ENCODE measurements around the gene LRFN5. TPM values are rescaled to one million over a fixed set of nuclear protein-coding genes. Genes with fewer than 3 reads are reported as not detected.

Gene LRFN5
- total and polyA plus RNA-seq, 2 of the 8 experiments (the other 6 are each of a cell fraction or from before 2014, with no cell fraction given) = 0.85 to 4.7 TPM

DNA sequence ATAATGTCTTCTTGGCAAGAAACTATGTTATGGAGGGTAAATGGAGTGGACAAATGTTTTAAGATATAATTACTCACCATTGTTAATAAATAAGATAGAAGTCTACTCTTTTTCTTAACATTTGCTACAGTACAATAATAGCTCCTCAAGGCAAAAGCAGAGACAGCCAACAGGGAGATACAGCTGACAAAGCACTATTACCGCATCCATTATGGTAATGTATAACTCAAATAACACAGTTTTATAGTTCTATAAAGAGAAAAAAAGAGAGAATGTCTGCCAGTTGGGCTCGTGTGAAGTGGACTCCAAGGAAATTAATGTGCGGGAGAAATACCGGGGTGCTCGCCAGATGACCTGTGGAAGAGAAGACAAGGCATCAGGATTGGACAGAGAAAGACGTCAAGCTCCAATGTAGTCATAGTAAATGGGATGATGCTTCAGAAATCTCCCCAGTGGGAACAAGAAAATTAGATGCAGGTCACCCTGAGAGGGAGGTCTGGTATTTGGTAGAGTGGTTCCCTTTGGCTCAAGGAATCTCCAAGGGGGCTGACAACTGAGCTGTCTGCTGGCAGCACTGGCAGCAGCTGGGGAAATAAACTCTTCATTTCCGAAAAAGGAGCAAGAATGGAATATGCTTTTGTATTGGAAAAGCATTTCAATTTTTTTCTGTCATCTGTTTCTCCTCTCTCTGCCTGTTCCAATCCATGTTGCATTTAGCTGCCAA is 343.9 kb downstream of the LRFN5 start:
- no peak overlapping the region for H3K27ac ChIP-seq (ENCODE audit: low read depth, low read length)
- no peaks in the 10 kb centered on the region for H3K27me3 ChIP-seq (replicated peaks in 1 of 4; ENCODE audit: control insufficient read depth in 3 of 4, extremely low read depth in 1 of 4, insufficient read depth in 3 of 4, low read length in 3 of 4)
- H2BK5ac ChIP-seq (ENCODE audit: low read depth, low read length) = no peak overlapping the region
- H4K20me1 ChIP-seq (replicated peaks in 1 of 2; ENCODE audit: control insufficient read depth in 1 of 2, insufficient read depth in 2 of 2, low read length in 2 of 2) = no peaks in the 10 kb centered on the region
- H4K8ac ChIP-seq (ENCODE audit: extremely low read depth, insufficient read depth, low read length) = no peak overlapping the region
- H3K9me3 ChIP-seq (ENCODE audit: insufficient read depth in 2 of 2, low read depth in 1 of 2, low read length in 1 of 2) = no peaks in the 10 kb centered on the region
- H3K18ac ChIP-seq (ENCODE audit: extremely low read depth, low read length) = no peak overlapping the region
- H2BK120ac ChIP-seq (replicated peaks; ENCODE audit: low read depth, low read length) = no peak overlapping the region
- H3K4me1 ChIP-seq (replicated peaks in 1 of 4; ENCODE audit: control insufficient read depth in 3 of 4, insufficient read depth in 4 of 4, low read length in 3 of 4) = no peaks in the 10 kb centered on the region
- no peak overlapping the region for H3K23ac ChIP-seq (ENCODE audit: insufficient read length)
- no peaks in the 10 kb centered on the region for H3K36me3 ChIP-seq (ENCODE audit: control insufficient read depth in 2 of 4, insufficient read depth in 4 of 4, low read length in 3 of 4)
- H4K91ac ChIP-seq (replicated peaks; ENCODE audit: insufficient read length, low read length) = no peak overlapping the region
- no peak overlapping the region for H2BK20ac ChIP-seq (ENCODE audit: low read length)
- CTCF ChIA-PET (ENCODE audit: partially characterized antibody) = interaction anchor here (0.6 kb wide), 1 partner anchor 172 kb away, joined by 4 read pairs; no protein-coding TSS in a partner anchor
- FAIRE-seq (no peak), DNase-seq (ENCODE audit: low read depth in 1 of 2, low spot score in 2 of 2) (no peak)
- no peak overlapping the region for H2AK5ac ChIP-seq (ENCODE audit: low read depth, low read length)
- no peaks in the 10 kb centered on the region for H3K79me1 ChIP-seq (ENCODE audit: low read depth, low read length)
- H3K4ac ChIP-seq (replicated peaks; ENCODE audit: insufficient read length, low read depth, low read length) = no peak overlapping the region
- no peak overlapping the region for H3K4me3 ChIP-seq (ENCODE audit: extremely low read depth in 1 of 4, insufficient read depth in 2 of 4, low read depth in 3 of 4, low read length in 4 of 4)
- H3K9ac ChIP-seq (replicated peaks in 1 of 4; ENCODE audit: extremely low read depth in 1 of 4, low read depth in 3 of 4, low read length in 3 of 4) = no peak overlapping the region
- POLR2A ChIA-PET (ENCODE audit: partially characterized antibody) = no interaction called here
- H4K5ac ChIP-seq (ENCODE audit: insufficient read length, low read depth, low read length) = no peak overlapping the region
- no peaks in the 10 kb centered on the region for H3K79me2 ChIP-seq (ENCODE audit: control insufficient read depth in 1 of 2, insufficient read depth in 2 of 2, low read length in 2 of 2)
- H3K56ac ChIP-seq (replicated peaks; ENCODE audit: insufficient read length, low read depth, low read length) = no peak overlapping the region
- no peak overlapping the region for H2BK12ac ChIP-seq (ENCODE audit: low read depth, low read length)
- H3K4me2 ChIP-seq (ENCODE audit: insufficient read depth in 1 of 2, low read depth in 2 of 2, low read length in 2 of 2) = no peak overlapping the region
- no peak overlapping the region for H2BK15ac ChIP-seq (ENCODE audit: low read length)
- 93% methylated on average over 7 of the region's 7 CpGs; no CpG with 5 or more reads in 1 of the 2 experiments for WGBS, 2 experiments (ENCODE audit: extremely low coverage in 1 of 2, insufficient coverage in 1 of 2, insufficient read length in 1 of 2, insufficient replicate concordance in 2 of 2, low coverage in 1 of 2, low lambda C conversion rate in 2 of 2, missing lambda C conversion rate in 1 of 2)
- H3K23me2 ChIP-seq (ENCODE audit: low read depth, low read length) = no peaks in the 10 kb centered on the region
- no peak overlapping the region for H3K14ac ChIP-seq (ENCODE audit: insufficient read length)
- H2AFZ ChIP-seq (ENCODE audit: low read length) = no peak overlapping the region
- no peak for TF ChIP-seq YY1 (IDR thresholded peaks at IDR 0.05; ENCODE audit: low read depth, low read length)
- TF ChIP-seq GABPA (IDR thresholded peaks at IDR 0.05; ENCODE audit: borderline replicate concordance, insufficient read depth, low read length) = no peak
- TF ChIP-seq BRCA1 (IDR thresholded peaks at IDR 0.05; ENCODE audit: low read depth, low read length) = no peak

Data from H1 (cell line).